A549 (cell line): ENCODE data around the gene F10. TPM values are rescaled to one million over a fixed set of nuclear protein-coding genes. Genes with fewer than 3 reads are reported as not detected.

ENCODE experiments used
- ATAC-seq, 2 experiments: fragments of 200-7000 bp in 1 of 2; fragments of >200 bp in 1 of 2; cut with Nextera tagmentation in 1 of 2; cut with Tn5 transposase in 1 of 2; 3 replicates each; pipeline versions ENCODE4 v1.8.0 to v1.9.1; 2018 to 2020; ENCODE audit warnings: mild to moderate bottlenecking in 1 of 2, moderate library complexity in 1 of 2
- CTCF ChIA-PET: fragments of 300-600 bp; sonication (Branson Sonifier 250); formaldehyde crosslinking; extraction: SDS; loops from one replicate; lab custom pipeline; 2021; ENCODE audit warnings: antibody characterized with exemption, inconsistent platforms; lab: Yijun Ruan, JAX
- POLR2A ChIA-PET: fragments of 350-600 bp; formaldehyde crosslinking; extraction: SDS; loops from one replicate; lab custom pipeline; 2021; ENCODE audit warnings: antibody characterized with exemption, inconsistent platforms; lab: Yijun Ruan, JAX
- DNase-seq, 2 experiments: peaks; one replicate each; pipeline versions ENCODE4 v3.0.0 to v3.0.0-alpha.2; 2011 to 2016; ENCODE audit warnings: low read depth in 1 of 2, low spot score in 1 of 2
- FAIRE-seq: peaks from 2 replicates; lab custom pipeline; 2011; peaks lifted over from hg19 to GRCh38; lab: Jason Lieb, UNC
- H3K27ac ChIP-seq, 2 experiments: fragments of >200 bp; sonication (Bioruptor Twin); formaldehyde crosslinking; 3 replicates each; pipeline ENCODE4 v1.5.1; 2016 to 2017
- H3K4me1 ChIP-seq: fragments of >200 bp; sonication (Bioruptor Twin); formaldehyde crosslinking; 3 replicates; pipeline ENCODE4 v1.6.1; 2016
- H3K4me2 ChIP-seq: fragments of >200 bp; sonication (Bioruptor Twin); formaldehyde crosslinking; 3 replicates; pipeline ENCODE4 v1.6.1; 2016
- H3K4me3 ChIP-seq: fragments of >200 bp; sonication (Bioruptor Twin); formaldehyde crosslinking; 3 replicates; pipeline ENCODE4 v1.5.1; 2016
- H3K9me3 ChIP-seq: fragments of >200 bp; sonication (Bioruptor Twin); formaldehyde crosslinking; 3 replicates; pipeline ENCODE4 v1.6.1; 2016
- CBX2 ChIP-seq: fragments of 200-600 bp; sonication (generic); IDR thresholded peaks from 2 replicates; pipeline ENCODE4 v1.6.1; 2016; ENCODE audit warnings: low read depth, mild to moderate bottlenecking, borderline replicate concordance
- CHD2 ChIP-seq: fragments of 150-350 bp; IDR thresholded peaks from 2 replicates; pipeline ENCODE4 v1.6.1; 2014; ENCODE audit warnings: low read length; ENCODE audit not compliant: partially characterized antibody
- EHF ChIP-seq: fragments of 250-450 bp; sonication (Bioruptor Pico); IDR thresholded peaks from 2 replicates; pipeline ENCODE4 v1.5.0; 2020; ENCODE audit warnings: mild to moderate bottlenecking
- EHMT2 ChIP-seq: fragments of 200-600 bp; sonication (generic); IDR thresholded peaks from 2 replicates; pipeline ENCODE4 v1.6.1; 2016; ENCODE audit warnings: antibody characterized with exemption, low read depth, mild to moderate bottlenecking, moderate library complexity
- EP300 ChIP-seq, 2 experiments: fragments of >200 bp; sonication (Bioruptor Twin); formaldehyde crosslinking; IDR thresholded peaks; 2 replicates in 1 of 2; 3 replicates in 1 of 2; pipeline ENCODE4 v1.6.1; 2016 to 2017
- ESRRA ChIP-seq: fragments of 150-350 bp; IDR thresholded peaks from 2 replicates; pipeline ENCODE4 v1.6.1; 2014; ENCODE audit warnings: mild to moderate bottlenecking, low read length, borderline replicate concordance
- FOSL2 ChIP-seq, 2 experiments: fragments of 450-650 bp in 1 of 2; fragments of >200 bp in 1 of 2; sonication (Bioruptor Twin) in 1 of 2; formaldehyde crosslinking; IDR thresholded peaks; 2 replicates each; pipeline versions ENCODE4 v1.5.0 to v1.6.1; 2016 to 2020; ENCODE audit warnings: mild to moderate bottlenecking in 1 of 2, moderate library complexity in 1 of 2
- FOXS1 ChIP-seq: fragments of 250-450 bp; sonication (Bioruptor Pico); IDR thresholded peaks from 2 replicates; pipeline ENCODE4 v1.5.0; 2020; ENCODE audit warnings: mild to moderate bottlenecking, moderate library complexity
- HEYL ChIP-seq: fragments of 250-450 bp; sonication (Bioruptor Pico); IDR thresholded peaks from 2 replicates; pipeline ENCODE4 v1.8.0; 2021; ENCODE audit warnings: mild to moderate bottlenecking, moderate library complexity
- HOXB5 ChIP-seq: fragments of 250-450 bp; sonication (Bioruptor Pico); IDR thresholded peaks from 2 replicates; pipeline ENCODE4 v1.5.0; 2020; ENCODE audit warnings: mild to moderate bottlenecking, moderate library complexity
- JUN ChIP-seq, 2 experiments: fragments of >200 bp; sonication (Bioruptor Twin); formaldehyde crosslinking; IDR thresholded peaks; 2 replicates in 1 of 2; 3 replicates in 1 of 2; pipeline ENCODE4 v1.6.1; 2016 to 2017
- MAFK ChIP-seq: fragments of 450-650 bp; IDR thresholded peaks from 2 replicates; pipeline ENCODE4 v1.6.1; 2014; ENCODE audit not compliant: partially characterized antibody
- NR3C1 ChIP-seq: fragments of >200 bp; sonication (Bioruptor Twin); formaldehyde crosslinking; IDR thresholded peaks from 3 replicates; pipeline ENCODE4 v1.6.1; 2017
- POLR2AphosphoS2 ChIP-seq: conservative IDR thresholded peaks from 2 replicates; pipeline ENCODE4 v1.6.1; 2012; ENCODE audit warnings: low read length, improper control_type of control experiment, inconsistent platforms
- RCOR1 ChIP-seq: fragments of 150-350 bp; IDR thresholded peaks from 2 replicates; pipeline ENCODE4 v1.6.1; 2014; ENCODE audit warnings: antibody characterized with exemption, low read length, low read depth
- RFX5 ChIP-seq: fragments of 450-650 bp; IDR thresholded peaks from 2 replicates; pipeline ENCODE4 v1.7.1; 2014; ENCODE audit warnings: antibody characterized with exemption, mild to moderate bottlenecking, moderate library complexity
- RNF2 ChIP-seq: fragments of 200-600 bp; sonication (generic); IDR thresholded peaks from 2 replicates; pipeline ENCODE4 v1.6.1; 2016; ENCODE audit warnings: low read depth, mild to moderate bottlenecking, antibody characterized with exemption, moderate library complexity, borderline replicate concordance
- SMC3 ChIP-seq: fragments of >200 bp; sonication (Bioruptor Twin); formaldehyde crosslinking; IDR thresholded peaks from 3 replicates; pipeline ENCODE4 v1.6.1; 2018; ENCODE audit warnings: inconsistent platforms
- WGBS: methylation state at CpG from one replicate; pipeline ENCODE4 v1.1.6; 2017; ENCODE audit errors: missing lambda C conversion rate; 5-methylcytosine and 5-hydroxymethylcytosine counted together
- polyA plus RNA-seq, 4 experiments: library from polyadenylated mRNA; depleted of rRNA in 3 of 4; stranded (reverse); fragments of >200 nt; fragmentation: RNase III in 1 of 4; extraction: RNeasy Plus Mini Kit Qiagen cat#74134 plus additional on column Dnase treatment in 1 of 4; gene quantifications; 2 replicates in 3 of 4; 3 replicates in 1 of 4; pipeline ENCODE4 v1.2.3, GENCODE V29; 2011 to 2017
- TF ChIP-seq, protein P1 (sequence below): fragments of 150-350 bp; IDR thresholded peaks from 2 replicates; pipeline ENCODE4 v1.6.1; 2014; ENCODE audit warnings: low read depth, mild to moderate bottlenecking, low read length
- TF ChIP-seq, protein P2 (sequence below): fragments of >200 bp; sonication (Bioruptor Twin); formaldehyde crosslinking; IDR thresholded peaks from 3 replicates; pipeline ENCODE4 v1.6.1; 2016
- TF ChIP-seq, protein P3 (sequence below): fragments of 250-450 bp; sonication (Bioruptor Pico); IDR thresholded peaks from 2 replicates; pipeline ENCODE4 v1.5.0; 2020; ENCODE audit warnings: low read depth, mild to moderate bottlenecking, moderate library complexity

F10 gene
- polyA plus RNA-seq, 2 of the 4 experiments (the other 2 are of a cell fraction), result 0.32 TPM; not detected in 1

DNA sequence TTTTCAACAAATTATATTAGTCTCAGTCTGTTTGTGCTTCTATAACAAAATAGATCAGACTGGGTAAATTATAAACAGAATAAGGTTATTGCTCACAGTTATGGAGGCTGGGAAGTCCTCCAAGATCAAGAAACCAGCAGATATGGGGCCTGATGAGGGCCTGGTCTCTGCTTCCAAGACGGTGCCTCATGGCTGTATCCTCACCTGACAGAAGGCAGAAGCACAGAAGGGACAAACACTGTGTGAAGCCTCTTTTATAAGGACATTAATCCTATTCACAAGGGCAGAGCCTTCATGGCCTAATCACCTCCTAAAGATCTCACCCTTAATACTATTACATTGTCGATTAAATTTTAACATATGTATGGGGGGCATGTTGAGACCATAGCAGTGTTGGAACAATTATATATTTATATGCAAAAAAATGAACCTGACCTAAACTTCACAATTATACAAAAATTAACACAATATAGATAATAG, 12.7 kb downstream of the F10 start (continued):
- TF ChIP-seq, protein P1, sequence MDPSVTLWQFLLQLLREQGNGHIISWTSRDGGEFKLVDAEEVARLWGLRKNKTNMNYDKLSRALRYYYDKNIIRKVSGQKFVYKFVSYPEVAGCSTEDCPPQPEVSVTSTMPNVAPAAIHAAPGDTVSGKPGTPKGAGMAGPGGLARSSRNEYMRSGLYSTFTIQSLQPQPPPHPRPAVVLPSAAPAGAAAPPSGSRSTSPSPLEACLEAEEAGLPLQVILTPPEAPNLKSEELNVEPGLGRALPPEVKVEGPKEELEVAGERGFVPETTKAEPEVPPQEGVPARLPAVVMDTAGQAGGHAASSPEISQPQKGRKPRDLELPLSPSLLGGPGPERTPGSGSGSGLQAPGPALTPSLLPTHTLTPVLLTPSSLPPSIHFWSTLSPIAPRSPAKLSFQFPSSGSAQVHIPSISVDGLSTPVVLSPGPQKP, result no peak
- TF ChIP-seq, protein P2, sequence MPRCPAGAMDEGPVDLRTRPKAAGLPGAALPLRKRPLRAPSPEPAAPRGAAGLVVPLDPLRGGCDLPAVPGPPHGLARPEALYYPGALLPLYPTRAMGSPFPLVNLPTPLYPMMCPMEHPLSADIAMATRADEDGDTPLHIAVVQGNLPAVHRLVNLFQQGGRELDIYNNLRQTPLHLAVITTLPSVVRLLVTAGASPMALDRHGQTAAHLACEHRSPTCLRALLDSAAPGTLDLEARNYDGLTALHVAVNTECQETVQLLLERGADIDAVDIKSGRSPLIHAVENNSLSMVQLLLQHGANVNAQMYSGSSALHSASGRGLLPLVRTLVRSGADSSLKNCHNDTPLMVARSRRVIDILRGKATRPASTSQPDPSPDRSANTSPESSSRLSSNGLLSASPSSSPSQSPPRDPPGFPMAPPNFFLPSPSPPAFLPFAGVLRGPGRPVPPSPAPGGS, result no peak

DNA sequence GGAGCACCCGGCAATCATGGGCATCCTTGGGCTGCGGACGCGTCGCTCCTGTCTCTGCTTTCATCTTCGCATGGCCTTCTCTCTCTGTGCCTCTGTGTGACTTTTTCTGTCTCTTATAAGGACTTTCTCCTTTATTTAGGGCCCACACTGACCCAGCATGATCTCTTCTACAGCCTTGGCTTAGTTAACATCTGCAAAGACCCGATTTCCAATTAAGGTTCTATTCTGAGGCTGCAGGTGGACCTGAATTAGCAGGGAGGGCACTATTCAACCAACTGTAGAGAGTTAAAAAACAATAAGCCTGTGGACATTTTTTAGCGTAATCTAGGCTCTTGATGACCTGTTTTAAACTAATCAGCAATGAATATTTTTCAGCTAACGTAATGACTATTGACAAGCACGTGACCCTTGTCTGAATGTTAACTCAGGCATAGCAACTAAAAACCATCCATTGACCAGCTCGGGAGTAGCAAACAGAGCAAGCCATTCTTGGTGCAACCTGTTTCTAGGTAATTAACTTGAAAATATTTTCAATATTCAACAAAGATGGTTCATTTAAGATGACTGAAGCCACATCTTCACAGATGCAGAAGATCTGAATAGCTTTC, 15.2 kb downstream of the F10 start:
- CTCF ChIA-PET, result no interaction called here
- TF ChIP-seq EHMT2, result no peak
- TF ChIP-seq EP300 (IDR thresholded peaks at IDR 0.05), result no peak
- TF ChIP-seq, protein P3, sequence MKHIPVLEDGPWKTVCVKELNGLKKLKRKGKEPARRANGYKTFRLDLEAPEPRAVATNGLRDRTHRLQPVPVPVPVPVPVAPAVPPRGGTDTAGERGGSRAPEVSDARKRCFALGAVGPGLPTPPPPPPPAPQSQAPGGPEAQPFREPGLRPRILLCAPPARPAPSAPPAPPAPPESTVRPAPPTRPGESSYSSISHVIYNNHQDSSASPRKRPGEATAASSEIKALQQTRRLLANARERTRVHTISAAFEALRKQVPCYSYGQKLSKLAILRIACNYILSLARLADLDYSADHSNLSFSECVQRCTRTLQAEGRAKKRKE (CRISPR knock-in tag), result no peak
- no peak for TF ChIP-seq SMC3
- TF ChIP-seq RFX5, result no peak
- no peak for DNase-seq
- WGBS, result 72% methylated on average over 11 of the region's 11 CpGs
- POLR2A ChIA-PET, result no interaction called here
- ATAC-seq, result no peak
- Histone ChIP-seq H3K4me2 (no peak overlapping the region), H3K9me3 (no peaks in the 10 kb centered on the region), H3K27ac (no peak overlapping the region), H3K4me1 (no peaks in the 10 kb centered on the region), H3K4me3 (no peak overlapping the region)
- no peak for FAIRE-seq

DNA sequence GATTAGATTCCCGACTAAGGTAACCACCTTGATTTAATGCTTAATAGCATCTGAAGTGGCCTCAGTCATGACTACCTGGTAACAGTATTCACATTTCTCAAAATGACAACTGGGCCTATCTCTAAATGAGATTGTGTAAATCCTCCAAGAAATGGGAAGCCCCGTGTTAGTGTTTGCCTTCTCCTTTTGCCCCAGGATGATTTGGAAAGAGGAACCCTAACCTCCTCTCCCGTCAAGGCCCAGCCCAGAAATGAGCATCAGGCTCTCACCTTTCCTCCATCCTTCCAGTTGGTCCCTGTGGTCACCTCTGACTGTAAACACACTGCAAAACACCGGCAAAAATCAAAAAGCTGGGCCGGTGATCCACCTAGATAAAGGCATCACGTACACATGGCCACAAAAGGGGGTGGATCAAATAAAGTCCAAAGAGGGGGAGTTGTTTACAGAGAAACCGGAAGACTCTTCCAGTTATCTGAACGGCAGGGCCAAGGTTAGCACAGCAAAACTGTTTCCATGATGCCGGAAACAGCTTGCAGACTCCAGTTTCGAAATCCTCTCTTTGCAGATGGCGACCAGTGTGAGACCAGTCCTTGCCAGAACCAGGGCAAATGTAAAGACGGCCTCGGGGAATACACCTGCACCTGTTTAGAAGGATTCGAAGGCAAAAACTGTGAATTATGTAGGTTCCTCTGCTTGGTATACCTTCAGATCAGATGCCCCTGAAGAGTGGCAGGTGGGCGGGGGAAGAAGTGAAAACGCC, 16.4 kb downstream of the F10 start:
- no peak for FAIRE-seq
- POLR2A ChIA-PET, result no interaction called here
- H3K4me3 ChIP-seq, result no peak overlapping the region
- CTCF ChIA-PET, result no interaction called here
- no peak for DNase-seq
- H3K9me3 ChIP-seq, result no peaks in the 10 kb centered on the region
- no peak overlapping the region for H3K4me2 ChIP-seq
- 64% methylated on average over 16 of the region's 16 CpGs for WGBS
- ATAC-seq, result no peak
- TF ChIP-seq FOSL2 (IDR thresholded peaks at IDR 0.05) (no peak), FOSL2 (CRISPR knock-in tag; IDR thresholded peaks at IDR 0.05) (no peak), HOXB5 (CRISPR knock-in tag) (no peak), POLR2AphosphoS2 (no peak), RNF2 (no peak), JUN (IDR thresholded peaks at IDR 0.05) (no peak), RCOR1 (no peak), CBX2 (no peak), CHD2 (no peak), NR3C1 (no peak), EHF (CRISPR knock-in tag) (no peak), FOXS1 (no peak), ESRRA (no peak), HEYL (CRISPR knock-in tag) (no peak), MAFK (no peak)
- TF ChIP-seq, protein P2, result no peak
- TF ChIP-seq, protein P3 (CRISPR knock-in tag), result no peak
- H3K4me1 ChIP-seq, result no peaks in the 10 kb centered on the region
- H3K27ac ChIP-seq, result no peak overlapping the region
